A549 (cell line): ENCODE data around the gene DECR2. TPM values are rescaled to one million over a fixed set of nuclear protein-coding genes. Genes with fewer than 3 reads are reported as not detected.

Experiments
- ATAC-seq, 2 experiments: fragments of 200-7000 bp in 1 of 2; fragments of >200 bp in 1 of 2; cut with Nextera tagmentation in 1 of 2; cut with Tn5 transposase in 1 of 2; 3 replicates each; pipeline versions ENCODE4 v1.8.0 to v1.9.1; 2018 to 2020; ENCODE audit warnings: mild to moderate bottlenecking in 1 of 2, moderate library complexity in 1 of 2
- CTCF ChIA-PET: fragments of 300-600 bp; sonication (Branson Sonifier 250); formaldehyde crosslinking; extraction: SDS; loops from one replicate; lab custom pipeline; 2021; ENCODE audit warnings: antibody characterized with exemption, inconsistent platforms; lab: Yijun Ruan, JAX
- POLR2A ChIA-PET: fragments of 350-600 bp; formaldehyde crosslinking; extraction: SDS; loops from one replicate; lab custom pipeline; 2021; ENCODE audit warnings: antibody characterized with exemption, inconsistent platforms; lab: Yijun Ruan, JAX
- DNase-seq, 2 experiments: peaks; one replicate each; pipeline versions ENCODE4 v3.0.0 to v3.0.0-alpha.2; 2011 to 2016; ENCODE audit warnings: low read depth in 1 of 2, low spot score in 1 of 2
- FAIRE-seq: peaks from 2 replicates; lab custom pipeline; 2011; peaks lifted over from hg19 to GRCh38; lab: Jason Lieb, UNC
- H3K27ac ChIP-seq, 2 experiments: fragments of >200 bp; sonication (Bioruptor Twin); formaldehyde crosslinking; 3 replicates each; pipeline ENCODE4 v1.5.1; 2016 to 2017
- H3K4me1 ChIP-seq: fragments of >200 bp; sonication (Bioruptor Twin); formaldehyde crosslinking; 3 replicates; pipeline ENCODE4 v1.6.1; 2016
- H3K4me2 ChIP-seq: fragments of >200 bp; sonication (Bioruptor Twin); formaldehyde crosslinking; 3 replicates; pipeline ENCODE4 v1.6.1; 2016
- H3K4me3 ChIP-seq: fragments of >200 bp; sonication (Bioruptor Twin); formaldehyde crosslinking; 3 replicates; pipeline ENCODE4 v1.5.1; 2016
- H3K9me3 ChIP-seq: fragments of >200 bp; sonication (Bioruptor Twin); formaldehyde crosslinking; 3 replicates; pipeline ENCODE4 v1.6.1; 2016
- ATOH8 ChIP-seq: fragments of 250-450 bp; sonication (Bioruptor Pico); IDR thresholded peaks from 2 replicates; pipeline ENCODE4 v1.5.0; 2020; ENCODE audit warnings: low read depth, mild to moderate bottlenecking, moderate library complexity
- BHLHE40 ChIP-seq: IDR thresholded peaks from 2 replicates; pipeline ENCODE4 v1.6.1; 2012; ENCODE audit warnings: low read depth, low read length, inconsistent platforms
- CEBPB ChIP-seq, 2 experiments: fragments of >200 bp in 1 of 2; sonication (Bioruptor Twin) in 1 of 2; formaldehyde crosslinking in 1 of 2; IDR thresholded peaks; 2 replicates each; pipeline ENCODE4 v1.6.1; 2012 to 2016
- E2F6 ChIP-seq: IDR thresholded peaks from 2 replicates; pipeline ENCODE4 v1.6.1; 2012; ENCODE audit warnings: low read depth, borderline replicate concordance
- ESRRA ChIP-seq: fragments of 150-350 bp; IDR thresholded peaks from 2 replicates; pipeline ENCODE4 v1.6.1; 2014; ENCODE audit warnings: mild to moderate bottlenecking, low read length, borderline replicate concordance
- HOXA7 ChIP-seq: fragments of 250-450 bp; sonication (Bioruptor Pico); IDR thresholded peaks from 2 replicates; pipeline ENCODE4 v1.5.0; 2020; ENCODE audit warnings: mild to moderate bottlenecking, moderate library complexity
- HOXB5 ChIP-seq: fragments of 250-450 bp; sonication (Bioruptor Pico); IDR thresholded peaks from 2 replicates; pipeline ENCODE4 v1.5.0; 2020; ENCODE audit warnings: mild to moderate bottlenecking, moderate library complexity
- JUN ChIP-seq, 2 experiments: fragments of >200 bp; sonication (Bioruptor Twin); formaldehyde crosslinking; IDR thresholded peaks; 2 replicates in 1 of 2; 3 replicates in 1 of 2; pipeline ENCODE4 v1.6.1; 2016 to 2017
- MAZ ChIP-seq: fragments of 150-350 bp; IDR thresholded peaks from 2 replicates; pipeline ENCODE4 v1.6.1; 2014; ENCODE audit warnings: antibody characterized with exemption, low read depth, low read length, borderline replicate concordance
- MYC ChIP-seq: IDR thresholded peaks from 2 replicates; pipeline ENCODE4 v1.6.1; 2012; ENCODE audit warnings: mild to moderate bottlenecking, inconsistent platforms, low read length, improper control_type of control experiment, borderline replicate concordance
- PBX3 ChIP-seq: IDR thresholded peaks from 2 replicates; pipeline ENCODE4 v1.6.1; 2012
- PHF8 ChIP-seq: fragments of 200-600 bp; sonication (generic); IDR thresholded peaks from 2 replicates; pipeline ENCODE4 v1.6.1; 2016; ENCODE audit warnings: low read depth, mild to moderate bottlenecking, antibody characterized with exemption, moderate library complexity, borderline replicate concordance
- POLR2A ChIP-seq: IDR thresholded peaks from 2 replicates; pipeline ENCODE4 v1.6.1; 2012; ENCODE audit warnings: mild to moderate bottlenecking, low read length
- RARB ChIP-seq: fragments of 250-450 bp; sonication (Bioruptor Pico); IDR thresholded peaks from 2 replicates; pipeline ENCODE4 v1.8.0; 2021; ENCODE audit warnings: mild to moderate bottlenecking, moderate library complexity
- RNF2 ChIP-seq: fragments of 200-600 bp; sonication (generic); IDR thresholded peaks from 2 replicates; pipeline ENCODE4 v1.6.1; 2016; ENCODE audit warnings: low read depth, mild to moderate bottlenecking, antibody characterized with exemption, moderate library complexity, borderline replicate concordance
- SREBF2 ChIP-seq: fragments of 450-650 bp; IDR thresholded peaks from 2 replicates; pipeline ENCODE4 v1.6.1; 2014; ENCODE audit warnings: mild to moderate bottlenecking, moderate library complexity
- ZNF302 ChIP-seq: fragments of 250-450 bp; sonication (Bioruptor Pico); IDR thresholded peaks from 2 replicates; pipeline ENCODE4 v1.9.0; 2021; ENCODE audit warnings: inconsistent platforms, mild to moderate bottlenecking, moderate library complexity
- WGBS: methylation state at CpG from one replicate; pipeline ENCODE4 v1.1.6; 2017; ENCODE audit errors: missing lambda C conversion rate; 5-methylcytosine and 5-hydroxymethylcytosine counted together
- polyA plus RNA-seq, 4 experiments: library from polyadenylated mRNA; depleted of rRNA in 3 of 4; stranded (reverse); fragments of >200 nt; fragmentation: RNase III in 1 of 4; extraction: RNeasy Plus Mini Kit Qiagen cat#74134 plus additional on column Dnase treatment in 1 of 4; gene quantifications; 2 replicates in 3 of 4; 3 replicates in 1 of 4; pipeline ENCODE4 v1.2.3, GENCODE V29; 2011 to 2017
- TF ChIP-seq, protein P1 (sequence below): fragments of >200 bp; sonication (Bioruptor Twin); formaldehyde crosslinking; IDR thresholded peaks from 3 replicates; pipeline ENCODE4 v1.6.1; 2016
- TF ChIP-seq, protein P2 (sequence below): IDR thresholded peaks from 2 replicates; pipeline ENCODE4 v1.6.1; 2012

Gene DECR2
- polyA plus RNA-seq, 2 of the 4 experiments (the other 2 are of a cell fraction): 15.5 to 34.2 TPM

DNA sequence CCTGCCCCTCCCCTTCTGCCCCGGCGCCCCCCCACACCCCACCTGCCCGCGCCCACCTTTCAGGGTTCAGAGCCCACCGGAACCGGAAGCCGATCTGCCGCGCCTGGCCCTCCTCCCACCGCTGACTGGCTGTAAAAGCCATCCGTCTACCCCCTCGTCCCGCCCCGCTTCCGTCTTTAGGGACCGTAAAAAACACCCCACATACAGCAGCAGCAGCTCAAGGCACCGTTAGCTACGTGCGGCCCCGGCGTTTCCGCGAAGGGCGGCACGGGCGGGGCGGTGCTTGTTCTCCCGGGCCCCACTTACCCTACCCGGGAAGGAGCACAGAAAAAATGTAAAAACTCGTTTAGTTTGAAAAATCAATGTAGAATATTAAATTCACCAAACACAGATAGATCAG, 31.2 kb upstream of the DECR2 start, which contains the start of gene MRPL28:
Gene MRPL28 (minus strand): TSS at position 96 of the 400 bp plus-strand sequence. CDS start 320 bp downstream, outside the sequence.
- CTCF ChIA-PET: interaction anchor here (1.0 to 3.5 kb wide), 5 partner anchors 8 to 305 kb away, joined by 4 to 16 read pairs (median 5); partner anchors contain the start of gene HBQ1
- Histone ChIP-seq H3K9me3 (no peaks in the 10 kb centered on the region), H3K27ac (peak within 1 kb of the TSS; percentile 68 to 89), H3K4me2 (peak within 1 kb of the TSS; percentile 78), H3K4me3 (peak within 1 kb of the TSS; percentile 58), H3K4me1 (peaks cover 17% of the 10 kb centered on the region; the same call in 2 of the 3 replicates)
- TF ChIP-seq SREBF2 (no peak), ATOH8 (CRISPR knock-in tag) (no peak), ZNF302 (CRISPR knock-in tag) (no peak), E2F6 (no peak), BHLHE40 (peak; percentile 74), JUN (IDR thresholded peaks at IDR 0.05) (peak in 1 of 2 experiments; percentile 50; a peak in 2 of 5 replicates), MAZ (peak; percentile 9; the same call in 1 of the 2 replicates), HOXA7 (no peak), POLR2A (peak; percentile 20; the same call in 1 of the 2 replicates), CEBPB (IDR thresholded peaks at IDR 0.05) (no peak), MYC (0 out of 2 replicates have a peak, but pooled peaks have one; percentile 38), PHF8 (no peak), ESRRA (no peak), HOXB5 (0 out of 2 replicates have a peak, but pooled peaks have one; percentile 68), PBX3 (peak; percentile 98), RARB (no peak), RNF2 (no peak)
- TF ChIP-seq, protein P1, sequence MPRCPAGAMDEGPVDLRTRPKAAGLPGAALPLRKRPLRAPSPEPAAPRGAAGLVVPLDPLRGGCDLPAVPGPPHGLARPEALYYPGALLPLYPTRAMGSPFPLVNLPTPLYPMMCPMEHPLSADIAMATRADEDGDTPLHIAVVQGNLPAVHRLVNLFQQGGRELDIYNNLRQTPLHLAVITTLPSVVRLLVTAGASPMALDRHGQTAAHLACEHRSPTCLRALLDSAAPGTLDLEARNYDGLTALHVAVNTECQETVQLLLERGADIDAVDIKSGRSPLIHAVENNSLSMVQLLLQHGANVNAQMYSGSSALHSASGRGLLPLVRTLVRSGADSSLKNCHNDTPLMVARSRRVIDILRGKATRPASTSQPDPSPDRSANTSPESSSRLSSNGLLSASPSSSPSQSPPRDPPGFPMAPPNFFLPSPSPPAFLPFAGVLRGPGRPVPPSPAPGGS: no peak
- TF ChIP-seq, protein P2, sequence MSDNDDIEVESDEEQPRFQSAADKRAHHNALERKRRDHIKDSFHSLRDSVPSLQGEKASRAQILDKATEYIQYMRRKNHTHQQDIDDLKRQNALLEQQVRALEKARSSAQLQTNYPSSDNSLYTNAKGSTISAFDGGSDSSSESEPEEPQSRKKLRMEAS: peak; percentile 51
- peak; percentile 90 to 94 for DNase-seq
- WGBS: under 1% methylated on average over 25 of the region's 30 CpGs
- ATAC-seq: peak; percentile 84 to 96
- no peak for FAIRE-seq
- POLR2A ChIA-PET: interaction anchor here (0.6 to 1.3 kb wide), 4 partner anchors 8 to 31 kb away, joined by 3 to 5 read pairs (median 3); partner anchors contain the start of genes AXIN1 and DECR2

GRCh38 chr16:370979-371514, 30.6 kb upstream of the DECR2 start:
- FAIRE-seq (no peak), DNase-seq (no peak), ATAC-seq (peak in 1 of 2 experiments; percentile 6; a peak in 3 of 6 replicates)
- POLR2A ChIA-PET: interaction anchor here (0.6 to 1.3 kb wide), 4 partner anchors 9 to 30 kb away, joined by 3 to 5 read pairs (median 3); partner anchors contain the start of genes AXIN1 and DECR2
- TF ChIP-seq BHLHE40: no peak
- no peak for TF ChIP-seq ESRRA
- H3K27ac ChIP-seq: peak overlapping the region; percentile 68 to 89
- H3K4me3 ChIP-seq: peak overlapping the region; percentile 58; the same call in 2 of the 3 replicates
- H3K9me3 ChIP-seq: no peaks in the 10 kb centered on the region
- 76% methylated on average over 7 of the region's 10 CpGs for WGBS
- H3K4me1 ChIP-seq: peaks cover 17% of the 10 kb centered on the region; the same call in 2 of the 3 replicates
- CTCF ChIA-PET: interaction anchor here (1.0 to 3.5 kb wide), 7 partner anchors 8 to 305 kb away, joined by 3 to 16 read pairs (median 5); partner anchors contain the start of gene HBQ1
- peak overlapping the region; percentile 78 for H3K4me2 ChIP-seq
